Activated CD8-positive, alpha-beta T cell treated with anti-CD3 and anti-CD28 coated beads for 36 hours (primary cell): ENCODE data around the gene TMCO4. TPM values are rescaled to one million over a fixed set of nuclear protein-coding genes. Genes with fewer than 3 reads are reported as not detected.

ENCODE experiments used
- ATAC-seq: fragments of 200-7000 bp; cut with Tn5 transposase; one replicate; pipeline ENCODE4 v1.10.0; 2021; ENCODE audit warnings: mild to moderate bottlenecking, moderate library complexity
- CTCF ChIA-PET: fragments of 350-600 bp; sonication (Branson Sonifier 250); formaldehyde crosslinking; loops from one replicate; lab custom pipeline; 2021; ENCODE audit warnings: antibody characterized with exemption; lab: Charles Lee
- POLR2A ChIA-PET: fragments of 350-600 bp; sonication (Branson Sonifier 250); formaldehyde crosslinking; loops from one replicate; lab custom pipeline; 2021; ENCODE audit warnings: antibody characterized with exemption; lab: Charles Lee
- DNase-seq: peaks from one replicate; pipeline ENCODE4 v3.0.0-alpha.2; 2020
- H3K27ac Mint-ChIP-seq: one replicate; pipeline ENCODE4 v1.8.0; 2021; ENCODE audit warnings: mild to moderate bottlenecking, mixed read lengths
- H3K27me3 Mint-ChIP-seq: one replicate; pipeline ENCODE4 v1.8.0; 2021; ENCODE audit warnings: mixed read lengths
- H3K36me3 Mint-ChIP-seq: one replicate; pipeline ENCODE4 v1.8.0; 2021; ENCODE audit warnings: low read depth, mixed read lengths
- H3K4me1 Mint-ChIP-seq: one replicate; pipeline ENCODE4 v1.8.0; 2021; ENCODE audit warnings: low read depth, mixed read lengths
- H3K4me3 Mint-ChIP-seq: one replicate; pipeline ENCODE4 v1.8.0; 2021; ENCODE audit warnings: mild to moderate bottlenecking, moderate library complexity, mixed read lengths
- H3K9me3 Mint-ChIP-seq: one replicate; pipeline ENCODE4 v1.8.0; 2021; ENCODE audit warnings: mixed read lengths
- intact Hi-C: fragments of 100-400 bp; cut with micrococcal nuclease; formaldehyde crosslinking; loops from one replicate; pipeline ENCODE4 v1.10.0; 2022
- total RNA-seq, 2 experiments: library from RNA; stranded (reverse); gene quantifications; one replicate each; pipeline ENCODE4 v1.2.3, GENCODE V29; 2021
- TF ChIP-seq, protein P1 (sequence below): fragments of 200-600 bp; IDR thresholded peaks from one replicate; pipeline ENCODE4 v1.8.0; 2022; ENCODE audit warnings: antibody characterized with exemption, mild to moderate bottlenecking

The TMCO4 gene
- total RNA-seq, 2 experiments from 2014 or later = 10.8 to 13.2 TPM

DNA sequence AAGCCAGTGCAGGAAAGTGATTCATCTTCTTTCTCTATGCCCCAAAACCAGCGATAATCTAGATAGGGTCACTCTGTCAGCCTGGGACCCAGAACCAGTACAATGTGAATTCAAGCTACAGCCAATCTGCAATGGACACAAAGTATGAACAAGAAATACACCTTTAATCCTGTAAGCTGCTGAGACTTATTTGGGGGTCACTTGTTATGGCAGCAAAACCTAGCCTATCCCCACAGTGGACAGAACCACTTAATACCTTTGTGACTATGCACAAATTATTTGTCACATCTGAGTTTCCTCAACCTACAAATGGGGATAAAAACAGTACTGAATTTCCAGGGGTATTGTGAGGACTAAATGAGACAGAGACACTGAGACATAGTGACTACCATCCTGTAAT is 50.0 kb downstream of the TMCO4 start:
- TF ChIP-seq, protein P1, sequence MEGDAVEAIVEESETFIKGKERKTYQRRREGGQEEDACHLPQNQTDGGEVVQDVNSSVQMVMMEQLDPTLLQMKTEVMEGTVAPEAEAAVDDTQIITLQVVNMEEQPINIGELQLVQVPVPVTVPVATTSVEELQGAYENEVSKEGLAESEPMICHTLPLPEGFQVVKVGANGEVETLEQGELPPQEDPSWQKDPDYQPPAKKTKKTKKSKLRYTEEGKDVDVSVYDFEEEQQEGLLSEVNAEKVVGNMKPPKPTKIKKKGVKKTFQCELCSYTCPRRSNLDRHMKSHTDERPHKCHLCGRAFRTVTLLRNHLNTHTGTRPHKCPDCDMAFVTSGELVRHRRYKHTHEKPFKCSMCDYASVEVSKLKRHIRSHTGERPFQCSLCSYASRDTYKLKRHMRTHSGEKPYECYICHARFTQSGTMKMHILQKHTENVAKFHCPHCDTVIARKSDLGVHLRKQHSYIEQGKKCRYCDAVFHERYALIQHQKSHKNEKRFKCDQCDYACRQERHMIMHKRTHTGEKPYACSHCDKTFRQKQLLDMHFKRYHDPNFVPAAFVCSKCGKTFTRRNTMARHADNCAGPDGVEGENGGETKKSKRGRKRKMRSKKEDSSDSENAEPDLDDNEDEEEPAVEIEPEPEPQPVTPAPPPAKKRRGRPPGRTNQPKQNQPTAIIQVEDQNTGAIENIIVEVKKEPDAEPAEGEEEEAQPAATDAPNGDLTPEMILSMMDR = no peak
- POLR2A ChIA-PET = interaction anchor here (0.9 kb wide), 1 partner anchor 503 kb away, joined by 3 read pairs; no protein-coding TSS in a partner anchor
- CTCF ChIA-PET = interaction anchor here (1.3 to 1.6 kb wide), 2 partner anchors 12 to 34 kb away, joined by 3 to 5 read pairs; no protein-coding TSS in a partner anchor
- Mint-ChIP-seq H3K4me1 (no peaks in the 10 kb centered on the region), H3K27ac (no peak overlapping the region), H3K36me3 (peaks cover 18% of the 10 kb centered on the region), H3K27me3 (no peaks in the 10 kb centered on the region), H3K4me3 (no peak overlapping the region), H3K9me3 (no peaks in the 10 kb centered on the region)
- ATAC-seq (no peak), DNase-seq (no peak)
- intact Hi-C loops = no loop called here

DNA sequence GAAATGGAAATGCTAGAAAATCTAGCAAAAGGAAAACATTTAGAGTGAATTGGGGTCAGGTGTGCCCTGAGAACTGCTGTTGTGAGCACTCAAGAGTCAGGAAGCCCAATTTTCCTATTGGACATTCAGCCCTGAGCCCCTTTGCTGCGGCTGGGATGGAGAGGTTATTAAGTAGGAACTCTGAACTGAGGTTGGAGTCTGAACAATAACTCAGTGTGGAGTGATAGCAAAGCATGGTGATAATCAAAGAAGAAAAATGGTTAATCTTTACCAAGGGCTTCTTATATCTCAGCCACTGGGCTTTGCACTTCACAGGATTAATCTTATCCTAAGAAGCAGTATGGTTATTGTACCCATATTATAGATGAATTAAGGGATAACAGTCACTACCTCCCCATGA is 52.0 kb downstream of the TMCO4 start:
- POLR2A ChIA-PET = no interaction called here
- no peak for DNase-seq

DNA sequence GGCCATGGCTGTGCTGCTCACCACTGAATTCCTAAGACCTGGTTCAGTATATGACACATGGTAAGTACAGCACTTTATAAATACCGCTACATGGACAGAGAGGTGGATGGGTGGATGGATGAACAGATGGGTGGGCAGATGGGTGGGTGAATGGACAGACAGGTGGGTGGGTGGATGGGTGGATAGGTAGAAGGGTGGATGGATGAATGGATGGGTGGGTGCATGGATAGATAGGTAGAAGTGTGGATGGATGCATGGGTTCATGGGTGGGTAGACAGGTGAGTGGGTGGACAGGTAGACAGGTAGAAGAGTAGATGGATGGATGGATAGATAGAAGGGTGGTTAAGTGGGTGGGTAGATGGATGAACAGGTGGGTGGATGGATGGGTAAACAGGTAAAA is 54.8 kb downstream of the TMCO4 start:
- TF ChIP-seq, protein P1 = no peak
- Mint-ChIP-seq H3K4me1 (no peaks in the 10 kb centered on the region), H3K27ac (no peak overlapping the region), H3K4me3 (no peak overlapping the region), H3K27me3 (no peaks in the 10 kb centered on the region), H3K36me3 (peaks cover 17% of the 10 kb centered on the region), H3K9me3 (no peaks in the 10 kb centered on the region)
- POLR2A ChIA-PET = no interaction called here
- CTCF ChIA-PET = no interaction called here
- intact Hi-C loops = no loop called here
- no peak for DNase-seq
- ATAC-seq = no peak

More for the DNA sequence above, 52.0 kb downstream of the TMCO4 start:
- Mint-ChIP-seq H3K4me1 (no peaks in the 10 kb centered on the region), H3K27ac (no peak overlapping the region), H3K4me3 (no peak overlapping the region), H3K36me3 (peaks cover 25% of the 10 kb centered on the region), H3K27me3 (no peaks in the 10 kb centered on the region), H3K9me3 (no peaks in the 10 kb centered on the region)
- intact Hi-C loops = no loop called here
- CTCF ChIA-PET = interaction anchor here (1.3 kb wide), 1 partner anchor 14 kb away, joined by 5 read pairs; no protein-coding TSS in a partner anchor
- ATAC-seq = no peak
- TF ChIP-seq, protein P1 = no peak

DNA sequence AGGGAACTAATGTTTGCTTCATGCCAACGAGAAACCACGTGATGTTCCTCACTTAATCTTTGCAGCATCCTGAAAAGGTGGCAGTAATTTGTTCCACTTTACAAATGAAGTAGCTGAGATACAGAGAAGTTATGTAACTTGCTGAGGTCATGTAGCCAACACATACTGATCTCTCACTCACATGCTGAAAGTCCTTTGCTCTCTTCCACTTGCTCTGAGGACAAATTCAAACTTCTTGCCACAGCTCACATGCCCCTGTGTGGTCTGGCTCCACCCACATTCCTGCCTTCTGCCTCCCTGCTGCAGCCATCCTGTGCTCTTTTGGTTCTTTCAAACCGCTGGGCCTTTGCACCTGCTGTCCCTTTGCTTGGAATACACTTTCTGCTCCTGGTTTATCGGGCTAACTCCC is 55.4 kb downstream of the TMCO4 start:
- ATAC-seq (no peak), DNase-seq (no peak)
- Mint-ChIP-seq H3K9me3 (no peaks in the 10 kb centered on the region), H3K27ac (no peak overlapping the region), H3K4me1 (no peaks in the 10 kb centered on the region), H3K4me3 (no peak overlapping the region), H3K27me3 (no peaks in the 10 kb centered on the region), H3K36me3 (peaks cover 21% of the 10 kb centered on the region)
- POLR2A ChIA-PET = no interaction called here
- CTCF ChIA-PET = no interaction called here
- intact Hi-C loops = no loop called here
- TF ChIP-seq, protein P1 = no peak

DNA sequence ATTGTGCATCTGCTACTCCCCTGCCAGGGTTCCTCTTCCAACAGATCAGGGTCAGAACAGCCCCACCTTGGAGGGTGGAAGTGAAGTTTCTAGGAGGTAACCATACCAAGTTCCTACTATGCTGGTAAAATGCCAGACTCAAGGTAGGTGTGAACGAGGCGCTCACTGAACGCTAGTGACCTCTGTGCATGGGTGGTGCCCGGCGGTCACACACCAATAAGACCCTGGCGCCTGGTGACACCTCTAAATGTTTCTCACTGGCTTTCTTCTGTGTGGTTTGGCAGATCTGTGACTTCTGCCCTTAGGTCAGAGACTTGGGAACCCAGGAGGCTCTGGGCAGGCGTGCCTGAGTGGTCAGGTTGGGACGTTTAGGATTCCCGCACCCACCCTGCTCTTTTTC is 55.9 kb downstream of the TMCO4 start:
- no peaks in the 10 kb centered on the region for H3K4me1 Mint-ChIP-seq
- H3K9me3 Mint-ChIP-seq = no peaks in the 10 kb centered on the region
- ChIA-PET CTCF (no interaction called here), POLR2A (no interaction called here)
- ATAC-seq = no peak
- intact Hi-C loops = no loop called here
- no peak overlapping the region for H3K4me3 Mint-ChIP-seq
- TF ChIP-seq, protein P1 = no peak
- no peak overlapping the region for H3K27ac Mint-ChIP-seq
- no peak for DNase-seq
- no peaks in the 10 kb centered on the region for H3K27me3 Mint-ChIP-seq
- H3K36me3 Mint-ChIP-seq = peaks cover 27% of the 10 kb centered on the region
